K562 (cell line): ENCODE results near the gene HYPK. TPM values are rescaled to one million over a fixed set of nuclear protein-coding genes. Genes with fewer than 3 reads are reported as not detected.
A peak's percentile ranks its signal among the peaks of the same experiment; 100 is the strongest.

Experiments
- CCAR2 ChIP-seq: fragments of 200-400 bp; formaldehyde crosslinking; IDR thresholded peaks from 2 replicates; pipeline ENCODE4 v1.6.1; 2017; ENCODE audit warnings: mild to moderate bottlenecking, low read depth, low read length
- FOS ChIP-seq: IDR thresholded peaks from 3 replicates; pipeline ENCODE4 v1.6.1; 2011; ENCODE audit not compliant: insufficient read length; ENCODE audit errors: extremely low read depth
- MEIS2 ChIP-seq: fragments of 450-650 bp; IDR thresholded peaks from 2 replicates; pipeline ENCODE4 v1.6.1; 2014; ENCODE audit warnings: mild to moderate bottlenecking; ENCODE audit not compliant: partially characterized antibody
- PML ChIP-seq: IDR thresholded peaks from 2 replicates; pipeline ENCODE4 v1.6.1; 2012; ENCODE audit warnings: low read length, inconsistent platforms
- POLR2A ChIP-seq: fragments of 450-650 bp; conservative IDR thresholded peaks from 2 replicates; pipeline ENCODE4 v1.6.1; 2016
- PTTG1 ChIP-seq: fragments of 450-650 bp; IDR thresholded peaks from 2 replicates; pipeline ENCODE4 v1.6.1; 2016; ENCODE audit warnings: low read depth, mild to moderate bottlenecking, missing genetic modification characterization, missing compliant biosample characterization
- SMARCA4 ChIP-seq: fragments of 450-650 bp; IDR thresholded peaks from 2 replicates; pipeline ENCODE4 v1.6.1; 2016
- SNIP1 ChIP-seq: fragments of 450-650 bp; IDR thresholded peaks from 2 replicates; pipeline ENCODE4 v1.7.1; 2017; ENCODE audit warnings: low read depth, mild to moderate bottlenecking
- SREBF1 ChIP-seq: fragments of 150-350 bp; IDR thresholded peaks from 2 replicates; pipeline ENCODE4 v1.6.1; 2014; ENCODE audit warnings: antibody characterized with exemption, low read depth, low read length, borderline replicate concordance
- ZNF184 ChIP-seq: sonication (generic); formaldehyde crosslinking; IDR thresholded peaks from 2 replicates; pipeline ENCODE4 v1.5.0; 2020; ENCODE audit warnings: missing genetic modification reagents
- ZNF224 ChIP-seq: sonication (generic); formaldehyde crosslinking; IDR thresholded peaks from 2 replicates; pipeline ENCODE4 v1.8.0; 2022; ENCODE audit warnings: mild to moderate bottlenecking, missing genetic modification reagents
- polyA plus RNA-seq, 8 experiments: library from polyadenylated mRNA; depleted of rRNA in 4 of 8; stranded (reverse) in 5 of 8; unstranded in 3 of 8; fragments of >200 nt; fragmentation: Nextera tagmentation in 2 of 8; fragmentation: Illumina TruSeq in 1 of 8; extraction: Ambion mirVana in 2 of 8; extraction: Trizol in 1 of 8; gene quantifications; 2 replicates each; pipeline versions ENCODE4 v1.2.1 to v1.2.3, GENCODE V29; 2011 to 2014; ENCODE audit warnings: inconsistent platforms in 1 of 8, missing spikeins in 1 of 8
- total RNA-seq, 7 experiments: library from RNA; depleted of rRNA in 6 of 7; stranded (reverse); fragments of >200 nt in 6 of 7; fragmentation: Illumina TruSeq in 2 of 7; extraction: Trizol in 2 of 7; gene quantifications; 2 replicates each; pipeline versions ENCODE4 v1.2.1 to v1.2.3, GENCODE V29; 2011 to 2021; ENCODE audit warnings: low replicate concordance in 1 of 7
- TF ChIP-seq, protein P1 (sequence below): fragments of 250-450 bp; sonication (Bioruptor Pico); IDR thresholded peaks from 2 replicates; pipeline ENCODE4 v1.5.0; 2020; ENCODE audit warnings: mild to moderate bottlenecking, borderline replicate concordance
- TF ChIP-seq, protein P2 (sequence below), 3 experiments: fragments of 200-800 bp in 1 of 3; sonication (Bioruptor generic) in 1 of 3; sonication (generic) in 1 of 3; formaldehyde crosslinking in 1 of 3; IDR thresholded peaks; 2 replicates each; pipeline versions ENCODE4 v1.6.1 to v1.8.0; 2016 to 2022; ENCODE audit warnings: mild to moderate bottlenecking in 2 of 3, missing compliant biosample characterization in 2 of 3, missing genetic modification characterization in 2 of 3, missing genetic modification reagents in 1 of 3
- TF ChIP-seq, protein P3 (sequence below): fragments of 250-450 bp; sonication (Bioruptor Pico); IDR thresholded peaks from 2 replicates; pipeline ENCODE4 v1.4.0; 2020; ENCODE audit warnings: borderline replicate concordance
- TF ChIP-seq, protein P4 (sequence below): fragments of 200-800 bp; sonication (Bioruptor generic); IDR thresholded peaks from 2 replicates; pipeline ENCODE4 v1.6.1; 2017; ENCODE audit warnings: missing genetic modification characterization, missing compliant biosample characterization
- TF ChIP-seq, protein P5 (sequence below): fragments of 150-350 bp; conservative IDR thresholded peaks from 2 replicates; pipeline ENCODE4 v1.6.1; 2014; ENCODE audit warnings: low read length
- TF ChIP-seq, protein P6 (sequence below): fragments of 250-450 bp; sonication (Bioruptor Pico); IDR thresholded peaks from 2 replicates; pipeline ENCODE4 v1.5.0; 2020; ENCODE audit warnings: mild to moderate bottlenecking

The HYPK gene
- total and polyA plus RNA-seq, 9 of the 15 experiments (the other 6 are each of a cell fraction or from before 2014, with no cell fraction given), result 7.2 to 28.0 (median 21.1) TPM

DNA sequence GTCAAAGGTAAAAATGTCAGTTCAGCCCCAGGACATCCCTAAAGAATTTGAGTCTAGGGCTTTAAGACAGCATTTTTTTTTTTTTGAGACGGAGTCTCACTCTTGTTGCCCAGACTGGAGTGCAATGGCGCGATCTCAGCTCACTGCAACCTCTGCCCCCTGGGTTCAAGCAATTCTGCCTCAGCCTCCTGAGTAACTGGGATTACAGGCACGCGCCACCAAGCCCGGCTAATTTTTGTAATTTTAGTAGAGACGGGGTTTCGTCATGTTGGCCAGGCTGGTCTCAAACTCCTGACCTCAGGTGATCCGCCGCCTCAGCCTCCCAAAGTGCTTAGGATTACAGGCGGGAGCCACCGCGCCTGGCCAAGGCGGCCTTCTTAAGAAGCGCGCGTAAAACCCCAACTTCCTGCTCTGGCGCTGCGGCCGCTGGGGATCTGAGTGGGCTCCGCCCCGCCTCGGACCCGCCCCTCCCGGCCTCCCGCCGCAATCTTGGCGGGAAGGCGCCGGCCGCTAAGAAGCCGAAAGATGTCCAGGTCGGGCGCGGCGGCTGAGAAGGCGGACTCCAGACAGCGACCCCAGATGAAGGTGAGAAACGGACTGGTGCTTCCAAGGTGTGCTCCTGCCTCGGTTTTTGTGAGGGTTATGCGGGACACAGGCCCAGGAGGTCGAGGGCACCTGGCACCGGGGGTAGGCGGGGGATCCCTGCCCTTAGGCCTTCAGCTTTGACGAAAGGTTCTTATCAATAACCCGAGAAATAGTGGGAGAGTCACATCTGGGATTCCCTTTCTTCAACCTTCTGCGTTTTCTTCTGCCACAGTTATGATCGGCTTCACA is 26.3 kb downstream of the HYPK start, which contains the start of gene WDR76 (continued):
- TF ChIP-seq, protein P1, sequence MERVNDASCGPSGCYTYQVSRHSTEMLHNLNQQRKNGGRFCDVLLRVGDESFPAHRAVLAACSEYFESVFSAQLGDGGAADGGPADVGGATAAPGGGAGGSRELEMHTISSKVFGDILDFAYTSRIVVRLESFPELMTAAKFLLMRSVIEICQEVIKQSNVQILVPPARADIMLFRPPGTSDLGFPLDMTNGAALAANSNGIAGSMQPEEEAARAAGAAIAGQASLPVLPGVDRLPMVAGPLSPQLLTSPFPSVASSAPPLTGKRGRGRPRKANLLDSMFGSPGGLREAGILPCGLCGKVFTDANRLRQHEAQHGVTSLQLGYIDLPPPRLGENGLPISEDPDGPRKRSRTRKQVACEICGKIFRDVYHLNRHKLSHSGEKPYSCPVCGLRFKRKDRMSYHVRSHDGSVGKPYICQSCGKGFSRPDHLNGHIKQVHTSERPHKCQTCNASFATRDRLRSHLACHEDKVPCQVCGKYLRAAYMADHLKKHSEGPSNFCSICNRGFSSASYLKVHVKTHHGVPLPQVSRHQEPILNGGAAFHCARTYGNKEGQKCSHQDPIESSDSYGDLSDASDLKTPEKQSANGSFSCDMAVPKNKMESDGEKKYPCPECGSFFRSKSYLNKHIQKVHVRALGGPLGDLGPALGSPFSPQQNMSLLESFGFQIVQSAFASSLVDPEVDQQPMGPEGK (CRISPR knock-in tag), result no peak
- TF ChIP-seq MEIS2 (no peak), SNIP1 (no peak), ZNF184 (CRISPR knock-in tag) (no peak), ZNF224 (CRISPR knock-in tag) (no peak), FOS (no peak), PTTG1 (tag) (no peak), POLR2A (peak; percentile 86), PML (no peak; the same call in 1 of the 2 replicates), SREBF1 (no peak), CCAR2 (no peak), SMARCA4 (no peak)
- TF ChIP-seq, protein P2, sequence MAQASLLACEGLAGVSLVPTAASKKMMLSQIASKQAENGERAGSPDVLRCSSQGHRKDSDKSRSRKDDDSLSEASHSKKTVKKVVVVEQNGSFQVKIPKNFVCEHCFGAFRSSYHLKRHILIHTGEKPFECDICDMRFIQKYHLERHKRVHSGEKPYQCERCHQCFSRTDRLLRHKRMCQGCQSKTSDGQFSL (CRISPR knock-in tag; IDR thresholded peaks at IDR 0.05), result no peak
- TF ChIP-seq, protein P2 (tag; IDR thresholded peaks at IDR 0.05), result no peak
- TF ChIP-seq, protein P3, sequence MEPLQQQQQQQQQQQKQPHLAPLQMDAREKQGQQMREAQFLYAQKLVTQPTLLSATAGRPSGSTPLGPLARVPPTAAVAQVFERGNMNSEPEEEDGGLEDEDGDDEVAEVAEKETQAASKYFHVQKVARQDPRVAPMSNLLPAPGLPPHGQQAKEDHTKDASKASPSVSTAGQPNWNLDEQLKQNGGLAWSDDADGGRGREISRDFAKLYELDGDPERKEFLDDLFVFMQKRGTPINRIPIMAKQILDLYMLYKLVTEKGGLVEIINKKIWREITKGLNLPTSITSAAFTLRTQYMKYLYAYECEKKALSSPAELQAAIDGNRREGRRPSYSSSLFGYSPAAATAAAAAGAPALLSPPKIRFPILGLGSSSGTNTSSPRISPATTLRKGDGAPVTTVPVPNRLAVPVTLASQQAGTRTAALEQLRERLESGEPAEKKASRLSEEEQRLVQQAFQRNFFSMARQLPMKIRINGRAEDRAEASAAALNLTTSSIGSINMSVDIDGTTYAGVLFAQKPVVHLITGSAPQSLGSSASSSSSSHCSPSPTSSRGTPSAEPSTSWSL, result no peak
- TF ChIP-seq, protein P4, sequence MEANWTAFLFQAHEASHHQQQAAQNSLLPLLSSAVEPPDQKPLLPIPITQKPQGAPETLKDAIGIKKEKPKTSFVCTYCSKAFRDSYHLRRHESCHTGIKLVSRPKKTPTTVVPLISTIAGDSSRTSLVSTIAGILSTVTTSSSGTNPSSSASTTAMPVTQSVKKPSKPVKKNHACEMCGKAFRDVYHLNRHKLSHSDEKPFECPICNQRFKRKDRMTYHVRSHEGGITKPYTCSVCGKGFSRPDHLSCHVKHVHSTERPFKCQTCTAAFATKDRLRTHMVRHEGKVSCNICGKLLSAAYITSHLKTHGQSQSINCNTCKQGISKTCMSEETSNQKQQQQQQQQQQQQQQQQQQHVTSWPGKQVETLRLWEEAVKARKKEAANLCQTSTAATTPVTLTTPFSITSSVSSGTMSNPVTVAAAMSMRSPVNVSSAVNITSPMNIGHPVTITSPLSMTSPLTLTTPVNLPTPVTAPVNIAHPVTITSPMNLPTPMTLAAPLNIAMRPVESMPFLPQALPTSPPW (CRISPR knock-in tag), result peak; percentile 45
- TF ChIP-seq, protein P5, sequence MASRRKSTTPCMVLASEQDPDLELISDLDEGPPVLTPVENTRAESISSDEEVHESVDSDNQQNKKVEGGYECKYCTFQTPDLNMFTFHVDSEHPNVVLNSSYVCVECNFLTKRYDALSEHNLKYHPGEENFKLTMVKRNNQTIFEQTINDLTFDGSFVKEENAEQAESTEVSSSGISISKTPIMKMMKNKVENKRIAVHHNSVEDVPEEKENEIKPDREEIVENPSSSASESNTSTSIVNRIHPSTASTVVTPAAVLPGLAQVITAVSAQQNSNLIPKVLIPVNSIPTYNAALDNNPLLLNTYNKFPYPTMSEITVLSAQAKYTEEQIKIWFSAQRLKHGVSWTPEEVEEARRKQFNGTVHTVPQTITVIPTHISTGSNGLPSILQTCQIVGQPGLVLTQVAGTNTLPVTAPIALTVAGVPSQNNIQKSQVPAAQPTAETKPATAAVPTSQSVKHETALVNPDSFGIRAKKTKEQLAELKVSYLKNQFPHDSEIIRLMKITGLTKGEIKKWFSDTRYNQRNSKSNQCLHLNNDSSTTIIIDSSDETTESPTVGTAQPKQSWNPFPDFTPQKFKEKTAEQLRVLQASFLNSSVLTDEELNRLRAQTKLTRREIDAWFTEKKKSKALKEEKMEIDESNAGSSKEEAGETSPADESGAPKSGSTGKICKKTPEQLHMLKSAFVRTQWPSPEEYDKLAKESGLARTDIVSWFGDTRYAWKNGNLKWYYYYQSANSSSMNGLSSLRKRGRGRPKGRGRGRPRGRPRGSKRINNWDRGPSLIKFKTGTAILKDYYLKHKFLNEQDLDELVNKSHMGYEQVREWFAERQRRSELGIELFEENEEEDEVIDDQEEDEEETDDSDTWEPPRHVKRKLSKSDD, result no peak
- TF ChIP-seq, protein P6, sequence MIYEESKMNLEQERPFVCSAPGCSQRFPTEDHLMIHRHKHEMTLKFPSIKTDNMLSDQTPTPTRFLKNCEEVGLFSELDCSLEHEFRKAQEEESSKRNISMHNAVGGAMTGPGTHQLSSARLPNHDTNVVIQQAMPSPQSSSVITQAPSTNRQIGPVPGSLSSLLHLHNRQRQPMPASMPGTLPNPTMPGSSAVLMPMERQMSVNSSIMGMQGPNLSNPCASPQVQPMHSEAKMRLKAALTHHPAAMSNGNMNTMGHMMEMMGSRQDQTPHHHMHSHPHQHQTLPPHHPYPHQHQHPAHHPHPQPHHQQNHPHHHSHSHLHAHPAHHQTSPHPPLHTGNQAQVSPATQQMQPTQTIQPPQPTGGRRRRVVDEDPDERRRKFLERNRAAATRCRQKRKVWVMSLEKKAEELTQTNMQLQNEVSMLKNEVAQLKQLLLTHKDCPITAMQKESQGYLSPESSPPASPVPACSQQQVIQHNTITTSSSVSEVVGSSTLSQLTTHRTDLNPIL (CRISPR knock-in tag), result no peak
